DND-41 (cell line): Measurements from ENCODE around the gene DDN.

Experiments
- ATAC-seq: fragments of 200-7000 bp; cut with Tn5 transposase; 3 replicates; pipeline ENCODE4 v1.9.1; 2021; ENCODE audit warnings: low read depth; ENCODE audit not compliant: insufficient read depth
- DNase-seq: peaks from one replicate; pipeline ENCODE4 v3.0.0-alpha.2; 2020
- H2AFZ ChIP-seq: 2 replicates; pipeline ENCODE4 v1.6.0; 2012; ENCODE audit warnings: low read depth, low read length
- H3K27ac ChIP-seq: 2 replicates; pipeline ENCODE4 v1.5.1; 2012; ENCODE audit warnings: low read length, inconsistent platforms
- H3K27me3 ChIP-seq: fragments of 200-600 bp; sonication (generic); 2 replicates; pipeline ENCODE4 v1.6.0; 2012; ENCODE audit warnings: low read length, mild to moderate bottlenecking, inconsistent platforms; ENCODE audit not compliant: insufficient read depth, poor library complexity
- H3K36me3 ChIP-seq: 2 replicates; pipeline ENCODE4 v1.5.1; 2012; ENCODE audit warnings: low read length, inconsistent platforms; ENCODE audit not compliant: insufficient read depth
- H3K4me1 ChIP-seq: 2 replicates; pipeline ENCODE4 v1.5.1; 2012; ENCODE audit warnings: mild to moderate bottlenecking, low read length; ENCODE audit not compliant: insufficient read depth
- H3K4me2 ChIP-seq: 2 replicates; pipeline ENCODE4 v1.6.0; 2012; ENCODE audit warnings: mild to moderate bottlenecking, moderate library complexity, low read length, inconsistent platforms; ENCODE audit not compliant: insufficient read depth
- H3K4me3 ChIP-seq, 2 experiments: fragments of 200-600 bp in 1 of 2; shearing (Covaris generic) in 1 of 2; 2 replicates each; pipeline ENCODE4 v1.5.1; 2012 to 2016; ENCODE audit warnings: inconsistent platforms in 2 of 2, low read length in 2 of 2, mild to moderate bottlenecking in 2 of 2, low read depth in 1 of 2, moderate library complexity in 1 of 2
- H3K79me2 ChIP-seq: 2 replicates; pipeline ENCODE4 v1.6.0; 2012; ENCODE audit warnings: low read length, inconsistent platforms; ENCODE audit not compliant: insufficient read depth
- H3K9ac ChIP-seq: 2 replicates; pipeline ENCODE4 v1.6.0; 2012; ENCODE audit warnings: low read depth, mild to moderate bottlenecking, inconsistent platforms, low read length, moderate library complexity
- H3K9me3 ChIP-seq: 2 replicates; pipeline ENCODE4 v1.5.1; 2012; ENCODE audit warnings: low read length, moderate library complexity, mild to moderate bottlenecking, inconsistent platforms; ENCODE audit not compliant: insufficient read depth, severe bottlenecking
- H4K20me1 ChIP-seq: 2 replicates; pipeline ENCODE4 v1.6.0; 2012; ENCODE audit warnings: low read length; ENCODE audit not compliant: insufficient read depth
- EZH2 ChIP-seq: IDR thresholded peaks from 3 replicates; pipeline ENCODE4 v1.6.1; 2012; ENCODE audit warnings: borderline replicate concordance, low read depth, mild to moderate bottlenecking, moderate library complexity, low read length, inconsistent platforms; ENCODE audit not compliant: severe bottlenecking
- TF ChIP-seq, protein P1 (sequence below): IDR thresholded peaks from 2 replicates; pipeline ENCODE4 v1.5.1; 2012; ENCODE audit warnings: borderline replicate concordance, low read length, moderate library complexity, mild to moderate bottlenecking; ENCODE audit not compliant: poor library complexity, severe bottlenecking; ENCODE audit errors: extremely low read depth

Gene DDN

DNA sequence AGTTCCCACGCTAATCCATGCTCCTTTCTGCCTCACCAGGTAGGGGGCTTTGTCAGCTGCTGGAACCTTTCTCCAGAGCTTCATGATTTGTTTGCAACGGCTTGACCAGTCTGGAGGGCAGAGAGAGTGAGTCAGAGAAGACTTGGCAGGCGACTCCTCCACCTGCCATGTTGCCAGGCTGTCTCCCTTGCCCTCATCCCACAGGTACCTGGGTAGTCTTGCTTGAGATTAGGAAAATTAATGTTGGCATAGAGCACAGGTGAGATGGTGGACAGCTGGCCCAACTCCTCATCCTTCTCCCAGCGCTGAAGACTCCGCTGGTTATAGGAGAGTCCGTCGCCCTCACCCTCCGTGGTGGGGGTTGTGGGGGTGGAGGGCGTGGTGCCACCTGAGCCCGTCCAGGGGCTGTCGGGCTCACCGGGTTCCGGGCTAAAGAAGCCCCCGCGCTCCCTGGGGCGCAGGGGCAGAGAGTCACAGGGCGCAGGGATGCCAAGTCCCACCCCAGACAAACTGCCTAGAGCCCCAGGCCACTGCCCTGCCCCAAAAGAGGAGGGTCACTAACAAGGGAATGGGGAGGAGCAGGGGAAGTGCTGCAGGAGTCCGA is 42.8 kb upstream of the DDN start:
- Histone ChIP-seq H3K4me1 (no peaks in the 10 kb centered on the region), H4K20me1 (peaks cover 63% of the 10 kb centered on the region), H3K79me2 (peaks cover 21% of the 10 kb centered on the region), H3K9me3 (no peaks in the 10 kb centered on the region), H3K4me2 (no peak overlapping the region), H3K4me3 (no peak overlapping the region), H3K27me3 (no peaks in the 10 kb centered on the region), H3K9ac (no peak overlapping the region), H2AFZ (no peak overlapping the region), H3K36me3 (peaks cover 100% of the 10 kb centered on the region), H3K27ac (no peak overlapping the region)
- DNase-seq, result no peak
- TF ChIP-seq, protein P1, sequence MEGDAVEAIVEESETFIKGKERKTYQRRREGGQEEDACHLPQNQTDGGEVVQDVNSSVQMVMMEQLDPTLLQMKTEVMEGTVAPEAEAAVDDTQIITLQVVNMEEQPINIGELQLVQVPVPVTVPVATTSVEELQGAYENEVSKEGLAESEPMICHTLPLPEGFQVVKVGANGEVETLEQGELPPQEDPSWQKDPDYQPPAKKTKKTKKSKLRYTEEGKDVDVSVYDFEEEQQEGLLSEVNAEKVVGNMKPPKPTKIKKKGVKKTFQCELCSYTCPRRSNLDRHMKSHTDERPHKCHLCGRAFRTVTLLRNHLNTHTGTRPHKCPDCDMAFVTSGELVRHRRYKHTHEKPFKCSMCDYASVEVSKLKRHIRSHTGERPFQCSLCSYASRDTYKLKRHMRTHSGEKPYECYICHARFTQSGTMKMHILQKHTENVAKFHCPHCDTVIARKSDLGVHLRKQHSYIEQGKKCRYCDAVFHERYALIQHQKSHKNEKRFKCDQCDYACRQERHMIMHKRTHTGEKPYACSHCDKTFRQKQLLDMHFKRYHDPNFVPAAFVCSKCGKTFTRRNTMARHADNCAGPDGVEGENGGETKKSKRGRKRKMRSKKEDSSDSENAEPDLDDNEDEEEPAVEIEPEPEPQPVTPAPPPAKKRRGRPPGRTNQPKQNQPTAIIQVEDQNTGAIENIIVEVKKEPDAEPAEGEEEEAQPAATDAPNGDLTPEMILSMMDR, result no peak
- no peak for ATAC-seq

- Histone ChIP-seq H4K20me1 (peaks cover 67% of the 10 kb centered on the region), H3K79me2 (peaks cover 22% of the 10 kb centered on the region), H3K27ac (no peak overlapping the region), H2AFZ (no peak overlapping the region), H3K27me3 (no peaks in the 10 kb centered on the region), H3K9ac (no peak overlapping the region), H3K4me3 (no peak overlapping the region), H3K36me3 (peaks cover 99% of the 10 kb centered on the region), H3K4me1 (no peaks in the 10 kb centered on the region), H3K9me3 (no peaks in the 10 kb centered on the region), H3K4me2 (no peak overlapping the region)
- ATAC-seq (no peak), DNase-seq (no peak)
- TF ChIP-seq, protein P1, result no peak
- no peak for TF ChIP-seq EZH2
Measured at GRCh38 chr12:49041036-49041880, 42.1 kb upstream of the DDN start.

- TF ChIP-seq EZH2, result no peak
- TF ChIP-seq, protein P1, result no peak
- H3K79me2 ChIP-seq, result peaks cover 22% of the 10 kb centered on the region
- DNase-seq (no peak), ATAC-seq (no peak)
- H3K27me3 ChIP-seq, result no peaks in the 10 kb centered on the region
- no peak overlapping the region for H3K27ac ChIP-seq
- no peak overlapping the region for H3K9ac ChIP-seq
- no peak overlapping the region for H3K4me2 ChIP-seq
- peaks cover 67% of the 10 kb centered on the region for H4K20me1 ChIP-seq
- no peaks in the 10 kb centered on the region for H3K9me3 ChIP-seq
- H2AFZ ChIP-seq, result no peak overlapping the region
- H3K4me3 ChIP-seq, result no peak overlapping the region
- H3K36me3 ChIP-seq, result peaks cover 96% of the 10 kb centered on the region
- no peaks in the 10 kb centered on the region for H3K4me1 ChIP-seq
Measured at GRCh38 chr12:49040364-49040855, 41.2 kb upstream of the DDN start.
